HG02973 (cell line): ENCODE data around the gene BDH1.

Source experiments
- ATAC-seq: cut with Tn5 transposase; IDR thresholded peaks from one replicate; pipeline ENCODE4 v1.9.1; 2021; ENCODE audit warnings: moderate library complexity; ENCODE audit not compliant: unreplicated experiment

BDH1 gene

GRCh38 chr3:197552198-197552597 is 3.6 kb downstream of the BDH1 start:
- ATAC-seq = no peak

- no peak for ATAC-seq
These were observed 5.3 kb downstream of the BDH1 start for GRCh38 chr3:197550489-197550888.

GRCh38 chr3:197549261-197549885 is 6.4 kb downstream of the BDH1 start:
- no peak for ATAC-seq

GRCh38 chr3:197547306-197548011 is 8.3 kb downstream of the BDH1 start:
- ATAC-seq = no peak

GRCh38 chr3:197546307-197547085 is 9.3 kb downstream of the BDH1 start:
- ATAC-seq = no peak

GRCh38 chr3:197545571-197545970 is 10.2 kb downstream of the BDH1 start:
- ATAC-seq = no peak

GRCh38 chr3:197545101-197545500 is 10.7 kb downstream of the BDH1 start:
- ATAC-seq = no peak

- no peak for ATAC-seq
These were observed 12.9 kb downstream of the BDH1 start for GRCh38 chr3:197542741-197543454.

- ATAC-seq = no peak
These were observed 13.8 kb downstream of the BDH1 start for GRCh38 chr3:197541756-197542539.

- ATAC-seq = no peak
These were observed 14.8 kb downstream of the BDH1 start for GRCh38 chr3:197540961-197541377.

GRCh38 chr3:197539651-197540051 is 16.1 kb downstream of the BDH1 start:
- no peak for ATAC-seq

- ATAC-seq = no peak
These were observed 21.6 kb downstream of the BDH1 start for GRCh38 chr3:197533927-197534725.

- no peak for ATAC-seq
These were observed 22.4 kb downstream of the BDH1 start for GRCh38 chr3:197533396-197533795.

- no peak for ATAC-seq
These were observed 23.4 kb downstream of the BDH1 start for GRCh38 chr3:197532388-197532787.

- ATAC-seq = no peak
These were observed 27.6 kb downstream of the BDH1 start for GRCh38 chr3:197528190-197528589.

GRCh38 chr3:197527569-197527968 is 28.2 kb downstream of the BDH1 start:
- ATAC-seq = no peak

GRCh38 chr3:197525706-197526105 is 30.1 kb downstream of the BDH1 start:
- ATAC-seq = no peak

- ATAC-seq = no peak
These were observed 31.6 kb downstream of the BDH1 start for GRCh38 chr3:197524128-197524527.

- no peak for ATAC-seq
These were observed 32.2 kb downstream of the BDH1 start for GRCh38 chr3:197523526-197523925.
